Measurements from ENCODE around the gene ST3GAL4. TPM values are rescaled to one million over a fixed set of nuclear protein-coding genes. Genes with fewer than 3 reads are reported as not detected.
"Not testable (repeated sequence)": the region's sequence is repeated elsewhere in the genome, so short reads cannot be mapped to it uniquely, and the experiment has no call there.

The ST3GAL4 gene
- total RNA-seq, 2 experiments from 2014 or later = 1.6 TPM

- Mint-ChIP-seq H3K27ac (no peak overlapping the region), H3K9me3 (no peaks in the 10 kb centered on the region), H3K4me1 (ENCODE audit: low read depth) (peaks cover 57% of the 10 kb centered on the region), H3K36me3 (ENCODE audit: low read depth) (peaks cover 72% of the 10 kb centered on the region), H3K27me3 (no peaks in the 10 kb centered on the region), H3K4me3 (no peak overlapping the region)
- TF ChIP-seq CTCF (IDR thresholded peaks at IDR 0.05) = no peak
- ChIA-PET POLR2A (no interaction called here), CTCF (no interaction called here)
- intact Hi-C loops (cut with DNase I, micrococcal nuclease) = no loop called here
- DNase-seq = no peak
- H3K36me3 ChIP-seq (ENCODE audit: insufficient read depth, low read length) = peaks cover 43% of the 10 kb centered on the region
- H3K4me3 ChIP-seq (ENCODE audit: low read length) = no peak overlapping the region
- peaks cover 42% of the 10 kb centered on the region for H3K4me1 ChIP-seq (ENCODE audit: insufficient read depth, low read length)
- H3K27ac ChIP-seq (ENCODE audit: low read depth in 1 of 2, low read length in 2 of 2) = no peak overlapping the region
- no peaks in the 10 kb centered on the region for H3K9me3 ChIP-seq (ENCODE audit: control insufficient read depth in 1 of 2, insufficient read depth in 1 of 2, low read length in 2 of 2)
- H3K27me3 ChIP-seq (ENCODE audit: control insufficient read depth in 1 of 2, insufficient read depth in 2 of 2, low read length in 2 of 2) = no peaks in the 10 kb centered on the region
- no peak for ATAC-seq (ENCODE audit: poor library complexity)
Observed at GRCh38 chr11:126308271-126308671, 47.2 kb upstream of the ST3GAL4 start.

DNA sequence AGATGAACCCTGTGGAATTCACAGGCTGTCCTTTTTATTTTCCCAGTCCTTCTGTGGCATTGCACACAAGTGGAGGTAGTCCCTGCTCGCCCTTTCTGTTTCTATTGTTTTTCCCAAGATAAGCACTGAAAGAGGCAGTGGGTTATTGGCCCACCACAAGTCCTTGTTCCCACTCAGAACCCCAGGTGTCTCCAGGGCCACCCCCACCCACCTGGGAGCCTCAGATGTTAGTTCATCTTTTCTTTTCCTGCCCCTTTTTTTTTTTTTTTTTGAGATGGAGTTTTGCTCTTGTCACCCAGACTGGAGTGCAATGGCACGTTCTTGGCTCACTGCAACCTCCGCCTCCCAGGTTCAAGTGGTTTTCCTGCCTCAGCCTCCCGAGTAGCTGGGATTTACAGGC is 46.7 kb upstream of the ST3GAL4 start:
- H3K27me3 ChIP-seq (ENCODE audit: control insufficient read depth in 1 of 2, insufficient read depth in 2 of 2, low read length in 2 of 2); H3K27ac ChIP-seq (ENCODE audit: low read depth in 1 of 2, low read length in 2 of 2); intact Hi-C loops (cut with DNase I, micrococcal nuclease); H3K4me3 ChIP-seq (ENCODE audit: low read length); ATAC-seq (ENCODE audit: poor library complexity); H3K9me3 ChIP-seq (ENCODE audit: control insufficient read depth in 1 of 2, insufficient read depth in 1 of 2, low read length in 2 of 2); H3K9me3 Mint-ChIP-seq; H3K27me3 Mint-ChIP-seq; H3K4me3 Mint-ChIP-seq; H3K27ac Mint-ChIP-seq; CTCF ChIA-PET; DNase-seq; POLR2A ChIA-PET: not testable (repeated sequence)
- peaks cover 48% of the 10 kb centered on the region for H3K36me3 ChIP-seq (ENCODE audit: insufficient read depth, low read length)
- Mint-ChIP-seq H3K36me3 (ENCODE audit: low read depth) (peaks cover 72% of the 10 kb centered on the region), H3K4me1 (ENCODE audit: low read depth) (peaks cover 56% of the 10 kb centered on the region)
- H3K4me1 ChIP-seq (ENCODE audit: insufficient read depth, low read length) = peaks cover 37% of the 10 kb centered on the region

GRCh38 chr11:126310200-126310991 is 45.1 kb upstream of the ST3GAL4 start:
- Mint-ChIP-seq H3K4me3 (no peak overlapping the region), H3K36me3 (ENCODE audit: low read depth) (peaks cover 75% of the 10 kb centered on the region), H3K27ac (peak overlapping the region; percentile 29), H3K4me1 (ENCODE audit: low read depth) (peaks cover 45% of the 10 kb centered on the region), H3K9me3 (no peaks in the 10 kb centered on the region), H3K27me3 (no peaks in the 10 kb centered on the region)
- intact Hi-C loops (cut with DNase I, micrococcal nuclease) = loop anchor here (1.0 to 10.0 kb wide), 2 partner anchors 170 to 684 kb away; no protein-coding TSS in a partner anchor
- ATAC-seq (ENCODE audit: poor library complexity) = peak; percentile 55
- H3K36me3 ChIP-seq (ENCODE audit: insufficient read depth, low read length) = peaks cover 56% of the 10 kb centered on the region
- no peak overlapping the region for H3K4me3 ChIP-seq (ENCODE audit: low read length)
- DNase-seq = peak; percentile 30 to 72 (median 45)
- ChIA-PET POLR2A (interaction anchor here (1.3 kb wide), 1 partner anchor 170 kb away, joined by 3 read pairs; no protein-coding TSS in a partner anchor), CTCF (interaction anchor here (0.8 to 2.5 kb wide), 6 partner anchors 8 to 170 kb away, joined by 3 to 12 read pairs (median 6); no protein-coding TSS in a partner anchor)
- H3K9me3 ChIP-seq (ENCODE audit: control insufficient read depth in 1 of 2, insufficient read depth in 1 of 2, low read length in 2 of 2) = no peaks in the 10 kb centered on the region
- H3K27ac ChIP-seq (ENCODE audit: low read depth in 1 of 2, low read length in 2 of 2) = no peak overlapping the region
- H3K27me3 ChIP-seq (ENCODE audit: control insufficient read depth in 1 of 2, insufficient read depth in 2 of 2, low read length in 2 of 2) = no peaks in the 10 kb centered on the region
- TF ChIP-seq CTCF (IDR thresholded peaks at IDR 0.05) = peak; percentile 83
- H3K4me1 ChIP-seq (ENCODE audit: insufficient read depth, low read length) = peaks cover 22% of the 10 kb centered on the region
